GM19023 (cell line): ENCODE measurements around the gene RAI2.

ENCODE experiments used
- ATAC-seq: cut with Tn5 transposase; IDR thresholded peaks from one replicate; pipeline ENCODE4 v1.9.1; 2021; ENCODE audit warnings: mild to moderate bottlenecking, moderate library complexity; ENCODE audit not compliant: unreplicated experiment

The RAI2 gene

GRCh38 chrX:17860811-17861488 lies at the start of gene RAI2:
TSS of gene RAI2 (minus strand) at chrX:17861298. CDS start at chrX:17802010, 59,288 bp downstream.
- ATAC-seq, result no peak

GRCh38 chrX:17888421-17888820 lies 27.3 kb upstream of the RAI2 start:
- ATAC-seq, result no peak

- no peak for ATAC-seq
Measured at GRCh38 chrX:17882680-17883079, 21.6 kb upstream of the RAI2 start.

GRCh38 chrX:17878028-17878670 lies 17.1 kb upstream of the RAI2 start:
- ATAC-seq, result no peak

- ATAC-seq, result no peak
Measured at GRCh38 chrX:17876135-17876534, 15.0 kb upstream of the RAI2 start.

GRCh38 chrX:17869580-17869979 lies 8.5 kb upstream of the RAI2 start:
- no peak for ATAC-seq

- ATAC-seq, result no peak
Measured at GRCh38 chrX:17861489-17862011, 452 bp upstream of the RAI2 start.

GRCh38 chrX:17860179-17860780 lies 818 bp downstream of the RAI2 start:
- ATAC-seq, result no peak

- ATAC-seq, result no peak
Measured at GRCh38 chrX:17859609-17860178, 1.4 kb downstream of the RAI2 start.

- ATAC-seq, result no peak
Measured at GRCh38 chrX:17854531-17854930, 6.6 kb downstream of the RAI2 start.

GRCh38 chrX:17854069-17854468 lies 7.0 kb downstream of the RAI2 start:
- no peak for ATAC-seq

- ATAC-seq, result no peak
Measured at GRCh38 chrX:17851874-17852273, 9.2 kb downstream of the RAI2 start.

GRCh38 chrX:17848545-17849265 lies 12.4 kb downstream of the RAI2 start:
- no peak for ATAC-seq

GRCh38 chrX:17846045-17846444 lies 15.1 kb downstream of the RAI2 start:
- ATAC-seq, result no peak

- no peak for ATAC-seq
Measured at GRCh38 chrX:17844236-17844635, 16.9 kb downstream of the RAI2 start.

- ATAC-seq, result no peak
Measured at GRCh38 chrX:17842769-17843525, 18.2 kb downstream of the RAI2 start.

GRCh38 chrX:17839269-17839668 lies 21.8 kb downstream of the RAI2 start:
- no peak for ATAC-seq

- no peak for ATAC-seq
Measured at GRCh38 chrX:17836830-17837229, 24.3 kb downstream of the RAI2 start.

GRCh38 chrX:17833954-17834353 lies 27.1 kb downstream of the RAI2 start:
- no peak for ATAC-seq

GRCh38 chrX:17831255-17831654 lies 29.8 kb downstream of the RAI2 start:
- ATAC-seq, result no peak
